ENCODE data around the gene ABCA4.

ABCA4 gene

DNA sequence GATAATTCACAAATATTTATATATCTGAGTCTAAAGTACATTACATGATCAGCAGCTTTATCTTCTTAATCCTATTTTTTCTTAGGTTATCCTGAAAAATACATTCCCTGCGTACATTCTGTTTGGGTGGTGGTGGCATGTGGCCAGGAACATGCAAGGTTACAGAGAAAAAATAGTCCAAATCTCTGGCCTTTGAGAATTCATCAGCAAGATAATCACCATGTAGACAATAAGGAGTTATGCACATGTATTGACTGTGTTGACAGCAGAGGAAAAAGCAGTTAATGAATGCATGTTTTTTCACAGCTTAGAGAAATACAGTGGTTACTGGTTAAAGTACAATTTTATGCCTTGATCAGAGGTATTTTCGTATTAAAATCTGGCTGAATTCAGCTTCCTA, 49.0 kb downstream of the ABCA4 start:
- Histone ChIP-seq H3K9ac (ENCODE audit: low read length) (no peak overlapping the region), H3K4me1 (ENCODE audit: control insufficient read depth, low read depth, low read length) (peaks cover 8% of the 10 kb centered on the region), H3K4me3 (ENCODE audit: low read length) (no peak overlapping the region), H3K9me3 (ENCODE audit: control insufficient read depth, low read depth, low read length) (no peaks in the 10 kb centered on the region), H3K36me3 (ENCODE audit: control insufficient read depth, low read depth, low read length) (no peaks in the 10 kb centered on the region), H3K27ac (ENCODE audit: low read length) (no peak overlapping the region), H3K27me3 (ENCODE audit: control insufficient read depth, insufficient read depth, low read length) (peaks cover 90% of the 10 kb centered on the region)

DNA sequence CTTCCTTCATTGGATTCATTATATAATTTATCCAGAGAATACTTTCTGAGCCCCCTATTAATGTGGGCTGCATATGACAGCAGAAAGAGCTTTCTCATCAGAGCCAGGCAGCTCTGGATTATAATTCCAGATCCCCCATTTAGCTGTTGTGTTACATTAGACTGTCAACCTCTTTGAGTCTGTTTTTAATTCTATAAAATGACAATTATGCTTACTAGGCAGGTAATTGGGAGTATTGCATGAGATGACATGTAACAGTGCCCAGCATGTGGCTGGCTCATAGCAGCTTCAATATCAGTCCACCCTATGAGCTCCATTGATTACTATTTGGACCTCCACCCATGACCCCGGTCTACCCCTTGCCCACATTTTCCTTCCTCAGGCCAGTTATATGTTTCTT, 49.6 kb downstream of the ABCA4 start:
- no peak overlapping the region for H3K9ac ChIP-seq (ENCODE audit: low read length)
- no peaks in the 10 kb centered on the region for H3K36me3 ChIP-seq (ENCODE audit: control insufficient read depth, low read depth, low read length)
- H3K27ac ChIP-seq (ENCODE audit: low read length), result no peak overlapping the region
- H3K4me1 ChIP-seq (ENCODE audit: control insufficient read depth, low read depth, low read length), result peaks cover 8% of the 10 kb centered on the region
- H3K27me3 ChIP-seq (ENCODE audit: control insufficient read depth, insufficient read depth, low read length), result peaks cover 90% of the 10 kb centered on the region
- H3K4me3 ChIP-seq (ENCODE audit: low read length), result no peak overlapping the region
- H3K9me3 ChIP-seq (ENCODE audit: control insufficient read depth, low read depth, low read length), result no peaks in the 10 kb centered on the region

DNA sequence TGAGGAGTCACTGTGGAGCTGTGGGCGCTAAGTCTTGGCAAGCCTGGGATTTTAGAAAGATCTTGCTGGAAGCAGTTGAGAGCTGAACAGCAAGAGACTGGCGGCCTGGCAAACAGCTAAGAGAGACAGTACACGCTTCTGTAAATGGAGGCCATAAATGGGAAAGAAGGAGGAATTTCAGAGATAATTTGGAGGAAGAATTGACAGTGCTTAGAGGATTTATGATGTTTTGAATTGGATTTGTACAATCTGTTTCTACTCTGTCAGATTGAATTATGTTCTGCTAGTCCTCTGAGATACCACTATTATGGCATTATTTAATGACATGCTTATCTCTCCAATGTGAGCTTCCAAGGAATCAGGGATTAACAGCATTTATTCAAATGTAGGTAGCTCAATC, 50.1 kb downstream of the ABCA4 start:
- Histone ChIP-seq H3K27me3 (ENCODE audit: control insufficient read depth, insufficient read depth, low read length) (peaks cover 90% of the 10 kb centered on the region), H3K9me3 (ENCODE audit: control insufficient read depth, low read depth, low read length) (no peaks in the 10 kb centered on the region), H3K9ac (ENCODE audit: low read length) (no peak overlapping the region), H3K4me1 (ENCODE audit: control insufficient read depth, low read depth, low read length) (peaks cover 8% of the 10 kb centered on the region), H3K36me3 (ENCODE audit: control insufficient read depth, low read depth, low read length) (no peaks in the 10 kb centered on the region), H3K4me3 (ENCODE audit: low read length) (no peak overlapping the region), H3K27ac (ENCODE audit: low read length) (no peak overlapping the region)

DNA sequence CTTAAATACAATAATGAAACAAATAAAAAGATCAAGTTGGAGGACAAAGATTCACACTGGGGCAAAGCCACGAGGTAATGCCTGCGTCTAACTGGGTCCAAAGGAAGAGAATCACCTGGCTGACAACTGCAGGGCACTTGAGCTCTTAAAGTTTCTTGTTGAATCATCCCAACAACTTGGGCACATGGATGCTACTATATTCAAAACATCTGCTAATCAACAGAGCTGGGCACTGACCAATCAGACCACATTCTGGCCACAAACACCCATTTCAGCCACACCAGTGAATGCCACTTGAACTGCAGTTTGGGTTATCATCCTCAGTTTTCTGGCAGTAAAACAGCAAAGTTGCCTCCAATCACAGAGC, 51.0 kb downstream of the ABCA4 start:
- Histone ChIP-seq H3K27me3 (ENCODE audit: control insufficient read depth, insufficient read depth, low read length) (peaks cover 94% of the 10 kb centered on the region), H3K36me3 (ENCODE audit: control insufficient read depth, low read depth, low read length) (no peaks in the 10 kb centered on the region), H3K4me3 (ENCODE audit: low read length) (no peak overlapping the region), H3K27ac (ENCODE audit: low read length) (no peak overlapping the region), H3K9me3 (ENCODE audit: control insufficient read depth, low read depth, low read length) (no peaks in the 10 kb centered on the region), H3K4me1 (ENCODE audit: control insufficient read depth, low read depth, low read length) (peaks cover 8% of the 10 kb centered on the region), H3K9ac (ENCODE audit: low read length) (no peak overlapping the region)

DNA sequence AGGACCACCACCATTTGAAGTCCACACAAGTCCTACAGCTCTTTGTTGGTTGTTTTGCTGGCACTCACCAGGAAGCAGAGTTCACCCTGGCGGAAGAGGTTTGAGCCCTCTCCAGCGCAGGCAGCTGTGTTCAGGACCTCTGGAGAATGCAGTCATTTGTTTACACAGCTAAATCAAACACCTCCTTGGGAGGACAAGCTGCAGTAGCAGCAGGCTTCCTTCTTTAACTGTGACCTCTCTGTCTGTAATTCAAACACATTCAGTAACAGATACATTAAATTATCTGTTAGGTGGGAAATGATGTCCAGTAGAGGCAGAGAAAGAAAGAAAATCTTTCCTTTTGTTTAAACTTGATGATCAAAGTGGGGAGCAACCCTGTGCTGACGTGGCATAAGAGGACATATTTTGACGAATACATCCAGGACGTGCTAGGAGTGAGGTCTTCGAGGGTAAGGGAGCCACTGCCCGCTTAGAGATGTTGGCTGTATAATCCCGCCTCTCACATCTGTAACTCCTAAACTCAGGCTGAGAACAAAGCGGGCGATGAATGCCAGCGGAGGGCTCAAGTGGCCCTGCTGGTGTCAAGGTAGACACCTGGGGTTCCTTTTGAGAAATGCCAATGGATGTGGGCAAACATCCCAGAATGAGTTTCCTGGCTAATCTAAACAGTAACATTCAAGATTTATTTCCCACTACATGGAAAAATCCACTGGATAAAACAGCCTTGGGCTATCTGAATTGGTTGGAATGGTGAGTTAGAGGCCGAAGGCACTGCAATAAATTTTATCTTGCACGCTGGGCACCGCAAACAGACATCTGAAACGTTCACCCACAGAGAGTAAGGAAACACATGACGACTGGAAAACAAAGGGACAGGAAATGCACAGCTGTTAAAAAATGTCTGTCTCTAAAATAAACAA, 51.7 kb downstream of the ABCA4 start:
- Histone ChIP-seq H3K9ac (ENCODE audit: low read length) (no peak overlapping the region), H3K27ac (ENCODE audit: low read length) (no peak overlapping the region), H3K4me1 (ENCODE audit: control insufficient read depth, low read depth, low read length) (peaks cover 8% of the 10 kb centered on the region), H3K27me3 (ENCODE audit: control insufficient read depth, insufficient read depth, low read length) (peaks cover 100% of the 10 kb centered on the region), H3K9me3 (ENCODE audit: control insufficient read depth, low read depth, low read length) (no peaks in the 10 kb centered on the region), H3K4me3 (ENCODE audit: low read length) (no peak overlapping the region), H3K36me3 (ENCODE audit: control insufficient read depth, low read depth, low read length) (no peaks in the 10 kb centered on the region)

DNA sequence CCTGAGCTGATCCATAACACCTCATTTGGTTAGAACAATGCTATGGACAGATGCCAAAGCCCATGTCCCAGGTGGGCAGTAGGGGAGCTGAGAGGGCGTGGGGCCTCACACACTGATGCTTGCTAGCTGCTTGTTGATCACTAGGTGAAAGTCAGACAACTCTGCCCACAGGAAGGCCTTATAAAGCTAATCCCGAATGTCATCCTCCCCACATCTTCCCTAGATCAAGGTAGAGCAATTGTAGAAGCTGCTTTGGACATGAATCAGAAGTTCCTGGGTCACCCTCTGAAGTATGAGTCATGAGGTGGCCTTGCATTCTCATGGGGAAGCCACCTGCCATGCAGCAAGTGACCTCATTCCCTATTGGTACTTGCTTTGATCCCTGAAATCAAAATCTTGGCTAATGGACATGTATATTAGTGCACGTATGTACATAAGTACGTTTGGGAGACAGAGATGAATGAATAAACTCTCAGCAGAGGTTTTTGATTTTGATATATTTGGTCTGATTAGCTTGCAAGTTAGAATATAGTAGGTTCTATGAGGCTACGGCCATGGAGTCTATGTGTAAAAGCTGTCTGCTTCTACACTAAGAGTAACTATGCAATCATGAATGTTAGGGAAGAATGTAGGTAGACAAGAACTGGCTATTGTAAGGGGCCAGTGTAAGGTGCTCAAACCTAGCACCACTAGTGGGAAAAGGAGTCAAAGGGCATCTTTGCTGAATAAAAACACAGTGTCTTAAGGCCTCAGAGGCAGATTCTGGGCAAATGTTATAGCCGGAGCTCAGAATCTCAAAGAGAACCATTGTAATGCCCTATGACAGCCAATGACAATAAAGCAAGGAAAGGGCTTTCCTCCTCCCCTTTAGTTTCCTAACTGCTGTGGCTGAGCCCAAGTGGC, 52.6 kb downstream of the ABCA4 start:
- no peak overlapping the region for H3K27ac ChIP-seq (ENCODE audit: low read length)
- no peak overlapping the region for H3K9ac ChIP-seq (ENCODE audit: low read length)
- no peaks in the 10 kb centered on the region for H3K36me3 ChIP-seq (ENCODE audit: control insufficient read depth, low read depth, low read length)
- peaks cover 8% of the 10 kb centered on the region for H3K4me1 ChIP-seq (ENCODE audit: control insufficient read depth, low read depth, low read length)
- no peak overlapping the region for H3K4me3 ChIP-seq (ENCODE audit: low read length)
- H3K27me3 ChIP-seq (ENCODE audit: control insufficient read depth, insufficient read depth, low read length), result peaks cover 100% of the 10 kb centered on the region
- H3K9me3 ChIP-seq (ENCODE audit: control insufficient read depth, low read depth, low read length), result no peaks in the 10 kb centered on the region

DNA sequence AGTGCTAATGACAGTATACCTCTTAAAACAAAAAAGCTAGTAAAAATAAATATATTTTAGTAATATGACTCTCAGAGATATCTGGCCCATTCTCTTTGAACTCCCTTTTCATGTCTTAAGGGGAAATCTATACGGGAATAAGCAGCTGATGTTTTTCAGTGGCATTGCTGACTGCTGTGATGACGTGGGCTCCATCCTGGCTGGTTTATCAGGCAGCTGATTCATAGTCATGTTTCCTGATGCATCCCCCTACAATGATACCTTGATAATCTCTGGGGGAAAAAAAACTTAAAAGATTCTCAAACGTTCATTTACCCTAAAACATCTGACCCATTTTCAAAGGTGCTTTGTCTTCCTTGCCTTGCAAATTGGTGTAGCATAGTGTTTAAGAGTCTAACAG, 53.8 kb downstream of the ABCA4 start:
- Histone ChIP-seq H3K9me3 (ENCODE audit: control insufficient read depth, low read depth, low read length) (no peaks in the 10 kb centered on the region), H3K36me3 (ENCODE audit: control insufficient read depth, low read depth, low read length) (no peaks in the 10 kb centered on the region), H3K27me3 (ENCODE audit: control insufficient read depth, insufficient read depth, low read length) (peaks cover 100% of the 10 kb centered on the region), H3K9ac (ENCODE audit: low read length) (no peak overlapping the region), H3K27ac (ENCODE audit: low read length) (no peak overlapping the region), H3K4me3 (ENCODE audit: low read length) (no peak overlapping the region), H3K4me1 (ENCODE audit: control insufficient read depth, low read depth, low read length) (peaks cover 8% of the 10 kb centered on the region)

DNA sequence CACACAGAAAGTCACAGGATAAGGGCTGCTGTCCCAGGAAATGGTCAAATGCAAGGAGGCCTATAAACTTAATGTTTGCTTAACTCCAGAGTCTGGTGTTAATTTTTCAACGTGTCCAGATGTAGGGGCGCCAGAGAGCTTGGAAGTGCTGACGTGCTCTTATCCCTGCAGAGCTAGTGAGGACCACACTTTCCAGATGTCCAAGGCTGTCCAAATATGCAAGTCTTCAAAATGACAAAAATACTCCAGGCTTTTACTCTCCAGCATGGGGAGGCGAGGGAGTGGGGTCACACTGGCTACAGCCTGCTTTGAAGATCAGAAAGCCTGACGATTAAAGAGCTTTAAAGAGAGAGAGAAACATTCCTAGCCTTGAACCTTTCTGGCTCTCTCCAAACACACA, 57.6 kb downstream of the ABCA4 start:
- Histone ChIP-seq H3K9me3 (ENCODE audit: control insufficient read depth, low read depth, low read length) (no peaks in the 10 kb centered on the region), H3K4me1 (ENCODE audit: control insufficient read depth, low read depth, low read length) (no peaks in the 10 kb centered on the region), H3K9ac (ENCODE audit: low read length) (no peak overlapping the region), H3K36me3 (ENCODE audit: control insufficient read depth, low read depth, low read length) (no peaks in the 10 kb centered on the region), H3K4me3 (ENCODE audit: low read length) (no peak overlapping the region), H3K27me3 (ENCODE audit: control insufficient read depth, insufficient read depth, low read length) (peaks cover 68% of the 10 kb centered on the region), H3K27ac (ENCODE audit: low read length) (no peak overlapping the region)

DNA sequence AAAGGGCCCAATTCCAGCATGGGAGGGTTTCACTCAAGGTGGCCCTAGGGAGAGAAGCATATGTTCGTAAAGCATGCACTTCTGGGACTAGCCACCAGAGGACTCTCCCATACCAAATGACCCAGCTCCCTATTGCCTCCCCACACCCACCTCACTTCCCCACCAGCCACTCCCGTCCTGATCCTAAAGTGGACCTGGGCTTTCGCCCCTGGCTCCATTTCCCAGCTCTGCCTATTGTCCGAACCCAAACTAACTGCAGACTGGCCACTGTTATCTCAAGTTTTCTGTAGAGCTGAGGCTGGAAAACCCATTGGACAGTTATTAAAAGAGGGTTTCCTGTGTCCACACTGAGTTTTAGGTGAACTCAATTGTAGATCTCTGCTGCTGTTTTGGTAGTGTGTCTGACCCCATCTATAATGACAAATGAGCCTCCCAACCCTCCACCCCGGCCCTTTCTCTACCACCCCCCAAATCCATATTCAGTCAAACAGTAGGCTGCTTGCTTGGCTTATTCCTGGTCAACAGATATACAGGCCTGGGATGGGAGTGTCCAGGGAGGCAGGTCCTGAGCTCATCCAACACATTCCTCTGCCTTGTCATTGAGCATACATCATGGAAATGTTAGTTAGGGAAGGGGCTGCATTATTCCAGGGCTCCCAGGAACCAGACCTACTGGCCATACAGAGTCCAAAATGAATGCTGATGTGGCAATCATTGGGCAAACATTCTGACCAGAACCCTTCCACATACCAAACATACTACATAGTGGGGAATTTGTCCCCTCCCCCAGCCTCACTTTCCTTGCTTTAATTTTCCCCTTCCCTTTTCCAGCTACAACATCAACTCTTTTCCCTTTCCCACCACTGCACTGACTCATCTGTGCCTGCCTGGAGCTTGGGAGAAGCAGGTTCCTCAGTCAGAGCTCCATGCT, 59.2 kb downstream of the ABCA4 start:
- no peaks in the 10 kb centered on the region for H3K9me3 ChIP-seq (ENCODE audit: control insufficient read depth, low read depth, low read length)
- no peaks in the 10 kb centered on the region for H3K4me1 ChIP-seq (ENCODE audit: control insufficient read depth, low read depth, low read length)
- H3K9ac ChIP-seq (ENCODE audit: low read length), result no peak overlapping the region
- H3K4me3 ChIP-seq (ENCODE audit: low read length), result no peak overlapping the region
- H3K27ac ChIP-seq (ENCODE audit: low read length), result no peak overlapping the region
- peaks cover 52% of the 10 kb centered on the region for H3K27me3 ChIP-seq (ENCODE audit: control insufficient read depth, insufficient read depth, low read length)
- H3K36me3 ChIP-seq (ENCODE audit: control insufficient read depth, low read depth, low read length), result no peaks in the 10 kb centered on the region

DNA sequence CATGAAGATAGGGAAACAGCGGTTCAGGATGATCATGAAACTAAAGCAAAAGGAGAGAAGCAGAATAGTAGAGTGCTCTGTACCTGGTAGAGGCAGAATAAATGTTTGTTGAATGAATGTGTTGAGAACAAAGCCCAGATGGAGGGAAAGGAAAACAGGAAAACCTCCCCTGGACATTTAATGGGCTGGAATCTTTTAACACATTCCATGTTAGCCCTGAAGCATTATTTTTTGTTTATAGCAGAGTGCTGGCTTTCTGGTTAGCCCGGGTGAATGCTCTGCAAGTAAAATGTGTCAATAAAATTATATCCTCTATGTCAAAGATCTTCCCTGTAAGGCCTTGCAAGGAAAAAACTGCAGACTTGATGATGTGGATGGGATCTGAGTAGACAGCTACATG, 60.2 kb downstream of the ABCA4 start:
- H3K4me3 ChIP-seq (ENCODE audit: low read length), result no peak overlapping the region
- no peaks in the 10 kb centered on the region for H3K4me1 ChIP-seq (ENCODE audit: control insufficient read depth, low read depth, low read length)
- no peaks in the 10 kb centered on the region for H3K9me3 ChIP-seq (ENCODE audit: control insufficient read depth, low read depth, low read length)
- H3K9ac ChIP-seq (ENCODE audit: low read length), result no peak overlapping the region
- H3K36me3 ChIP-seq (ENCODE audit: control insufficient read depth, low read depth, low read length), result no peaks in the 10 kb centered on the region
- no peak overlapping the region for H3K27ac ChIP-seq (ENCODE audit: low read length)
- H3K27me3 ChIP-seq (ENCODE audit: control insufficient read depth, insufficient read depth, low read length), result peaks cover 41% of the 10 kb centered on the region

DNA sequence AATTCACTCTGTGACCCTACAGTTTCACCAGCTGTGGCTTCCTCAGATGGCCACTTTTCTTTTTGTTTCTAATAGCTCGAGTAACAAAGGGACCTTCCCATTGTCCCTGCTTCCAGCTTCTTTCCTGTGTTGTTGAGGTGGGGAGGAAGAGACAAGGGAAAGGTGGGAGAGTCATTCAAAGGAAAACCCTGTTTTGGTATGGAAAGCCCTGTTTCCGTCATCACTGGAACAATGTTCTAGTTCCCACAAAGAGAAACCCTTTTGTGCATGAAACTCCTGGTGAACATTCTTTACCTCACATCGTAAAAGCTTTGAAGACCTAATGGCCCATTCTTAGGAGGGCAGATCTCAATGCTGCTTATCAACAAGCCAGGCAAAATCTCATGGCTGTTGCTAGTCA, 62.2 kb downstream of the ABCA4 start:
- Histone ChIP-seq H3K9ac (ENCODE audit: low read length) (no peak overlapping the region), H3K27ac (ENCODE audit: low read length) (no peak overlapping the region), H3K36me3 (ENCODE audit: control insufficient read depth, low read depth, low read length) (no peaks in the 10 kb centered on the region), H3K27me3 (ENCODE audit: control insufficient read depth, insufficient read depth, low read length) (peaks cover 22% of the 10 kb centered on the region), H3K9me3 (ENCODE audit: control insufficient read depth, low read depth, low read length) (no peaks in the 10 kb centered on the region), H3K4me3 (ENCODE audit: low read length) (no peak overlapping the region), H3K4me1 (ENCODE audit: control insufficient read depth, low read depth, low read length) (peaks cover 4% of the 10 kb centered on the region)

Measured in iPS-18a (cell line).